Stomach (tissue), 4 donors: Measurements from ENCODE around the gene ASIC4.

Experiments
- CTCF ChIP-seq, 7 experiments: fragments of 450-650 bp in 4 of 7; fragments of 200-600 bp in 3 of 7; sonication (generic) in 3 of 7; IDR thresholded peaks; one replicate each; pipeline ENCODE4 v1.5.1; 2016 to 2019; ENCODE audit warnings: antibody characterized with exemption in 7 of 7, control low read depth in 2 of 7, mild to moderate bottlenecking in 1 of 7
- EP300 ChIP-seq: sonication (generic); formaldehyde crosslinking; IDR thresholded peaks from one replicate; pipeline ENCODE4 v1.6.1; 2017; ENCODE audit warnings: antibody characterized with exemption
- POLR2A ChIP-seq, 4 donors: fragments of 450-650 bp; IDR thresholded peaks; one replicate each; pipeline ENCODE4 v1.6.1; 2016; ENCODE audit warnings: antibody characterized with exemption in 4 of 4, control low read depth in 2 of 4, mild to moderate bottlenecking in 1 of 4, moderate library complexity in 1 of 4
- POLR2AphosphoS5 ChIP-seq, 3 donors: sonication (generic); formaldehyde crosslinking; IDR thresholded peaks; one replicate each; pipeline ENCODE4 v1.6.1; 2016; ENCODE audit warnings: antibody characterized with exemption in 3 of 3

DNA sequence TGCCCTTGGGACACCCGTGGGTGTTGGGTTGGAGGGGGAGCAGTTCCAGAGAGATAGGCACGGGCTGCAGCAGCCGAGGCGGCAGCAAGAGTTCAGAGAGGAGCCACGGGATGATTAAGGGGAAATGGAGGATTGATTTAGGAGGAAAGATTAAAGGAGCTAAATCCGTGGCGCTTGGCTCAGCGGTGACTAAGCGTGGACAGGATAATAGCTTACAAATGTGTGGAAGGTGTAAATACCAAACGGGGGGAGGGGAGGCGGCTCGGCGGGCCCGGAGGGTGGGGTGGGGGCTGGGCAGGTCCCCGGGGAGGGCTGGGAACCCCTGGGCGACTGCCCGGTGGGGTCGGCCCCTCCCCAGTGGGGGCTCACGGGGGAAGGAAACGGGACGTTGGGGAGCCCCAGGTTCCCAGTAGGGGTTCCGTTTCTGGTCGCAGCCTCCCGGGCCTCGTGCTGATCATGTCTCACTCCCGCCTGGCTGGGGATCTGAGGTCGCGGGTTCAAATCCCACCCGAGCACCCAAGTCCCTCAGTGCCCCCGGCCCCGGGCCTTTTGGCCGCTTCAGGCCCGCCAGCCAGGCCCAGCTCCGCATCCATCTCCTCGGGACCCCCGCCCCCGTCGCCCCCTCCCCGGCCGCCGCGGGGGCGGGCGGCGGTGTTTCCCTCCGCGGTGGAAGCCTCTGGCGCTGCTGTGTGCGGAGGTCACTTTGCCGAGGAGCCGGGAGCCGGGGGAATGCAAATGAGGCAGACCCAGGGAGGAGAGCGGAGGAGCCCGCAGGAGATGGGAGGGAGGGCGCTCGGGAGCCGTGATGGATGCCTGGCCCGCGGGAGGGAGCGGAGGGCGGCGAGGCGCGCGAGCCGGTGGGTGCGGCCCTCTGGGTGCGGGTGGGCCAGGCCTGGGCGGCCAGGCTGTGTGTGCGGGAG, 8.1 kb downstream of the ASIC4 start:
- TF ChIP-seq CTCF (IDR thresholded peaks at IDR 0.05) (no peak), POLR2AphosphoS5 (IDR thresholded peaks at IDR 0.05) (no peak), EP300 (no peak), POLR2A (IDR thresholded peaks at IDR 0.05) (no peak)
